ENCODE results near the gene NAXD.
"Not testable (repeated sequence)": the region's sequence is repeated elsewhere in the genome, so short reads cannot be mapped to it uniquely, and the experiment has no call there.

The NAXD gene

DNA sequence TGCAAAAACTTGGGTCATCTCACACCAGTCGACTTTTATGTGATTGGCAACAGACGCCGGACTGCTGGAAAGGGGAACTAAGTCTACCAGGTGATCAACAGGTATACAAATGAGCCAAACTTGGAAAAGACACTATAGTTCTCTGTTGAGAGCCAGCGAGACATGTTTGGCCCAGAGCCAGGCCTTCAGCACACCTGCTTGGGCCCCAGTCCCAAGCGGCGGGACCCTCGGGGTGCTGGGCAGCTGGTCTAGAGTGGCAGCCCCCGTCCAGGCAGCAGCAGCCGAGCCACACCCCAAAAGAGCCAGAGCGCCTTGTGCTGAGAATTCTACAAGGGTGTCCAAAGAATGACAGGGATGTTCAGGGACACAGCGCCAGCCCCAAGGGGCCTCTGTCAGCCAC, 28.0 kb downstream of the NAXD start:
- DNase-seq (ENCODE audit: low spot score): no peak

DNA sequence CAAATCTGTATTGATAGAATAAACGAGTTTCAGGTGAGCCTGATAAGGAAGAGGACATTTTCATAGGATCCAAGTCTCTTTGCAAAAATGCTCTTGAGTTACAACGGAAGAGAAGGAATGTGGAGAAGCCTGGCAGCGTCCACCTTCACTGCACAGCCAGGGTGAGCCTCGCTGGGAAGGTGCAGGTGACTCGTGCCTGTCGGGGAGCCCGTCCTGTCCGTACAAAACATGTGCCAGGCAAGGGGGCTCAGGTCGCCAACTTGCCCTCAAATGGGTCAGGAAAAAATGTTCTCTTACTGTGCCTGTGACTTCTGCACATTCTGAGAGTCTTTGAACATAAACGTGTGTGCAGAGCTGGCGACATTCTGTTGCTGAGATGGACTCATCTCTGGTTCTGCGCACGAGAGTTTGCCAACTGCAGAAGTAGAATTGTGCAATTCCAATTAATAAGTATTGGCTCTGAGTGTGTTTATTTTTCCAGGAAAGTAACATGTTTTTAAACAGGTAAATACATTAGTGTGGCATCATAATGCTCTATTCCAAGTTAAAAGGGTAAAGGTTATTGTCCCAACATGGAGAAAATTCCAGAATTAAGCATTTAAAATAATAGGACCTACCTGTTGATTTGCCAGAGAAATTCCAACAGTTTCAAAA, 28.6 kb downstream of the NAXD start:
- no peak for DNase-seq (ENCODE audit: low spot score)

DNA sequence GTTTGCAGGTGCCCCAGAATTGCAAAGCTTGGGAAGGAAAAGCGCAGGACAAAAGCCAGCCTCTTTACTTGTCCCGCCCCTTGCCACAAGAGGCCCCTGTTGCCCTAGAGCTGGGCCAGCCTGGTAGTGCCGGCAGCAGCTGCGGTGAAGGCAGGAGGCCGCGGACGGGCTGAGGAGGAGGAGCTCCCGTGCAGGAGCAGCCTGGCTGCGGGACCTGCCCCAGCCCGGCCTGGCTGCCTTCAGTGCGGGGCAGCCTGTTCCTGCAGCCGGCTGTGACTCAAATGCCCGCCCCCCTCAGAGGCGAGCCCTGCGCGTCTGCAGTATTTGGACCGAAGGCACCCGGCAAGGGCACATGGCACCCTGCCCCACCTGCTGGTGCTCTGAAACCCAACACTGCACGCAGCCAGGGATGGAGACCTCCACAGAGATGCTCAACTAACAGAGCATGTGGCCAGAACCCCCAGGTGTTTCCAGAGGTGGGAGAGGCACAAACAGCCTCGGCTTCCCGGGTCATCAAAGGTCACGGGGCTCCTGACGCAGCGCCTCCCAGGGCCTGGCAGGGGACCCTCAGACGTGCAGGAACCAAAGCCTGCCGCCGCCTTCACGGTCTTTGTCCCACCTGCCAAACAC, 29.7 kb downstream of the NAXD start:
- DNase-seq (ENCODE audit: low spot score): peak; percentile 55

DNA sequence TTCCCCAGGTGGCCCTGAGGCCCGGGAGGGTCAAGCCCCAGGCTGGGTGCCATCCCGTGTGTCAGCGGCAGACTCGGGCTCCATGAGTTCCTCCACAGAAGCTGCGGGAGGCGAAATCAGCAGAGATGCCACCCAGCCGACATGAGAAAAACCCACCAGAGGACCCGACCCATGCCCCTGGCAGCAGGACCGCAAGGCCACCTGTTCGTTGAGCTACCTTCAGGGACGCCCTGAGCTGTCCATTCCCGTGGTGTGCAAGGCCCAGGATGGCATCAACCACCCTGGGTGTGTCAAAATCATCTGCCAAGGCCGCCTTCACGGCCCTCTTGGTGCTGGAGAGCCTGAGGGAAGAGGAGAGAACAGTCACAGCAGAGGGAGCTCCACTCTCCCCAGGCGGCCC, 30.4 kb downstream of the NAXD start:
- no peak for DNase-seq (ENCODE audit: low spot score)

GRCh38 chr13:110646442-110647364, 31.4 kb downstream of the NAXD start:
- DNase-seq (ENCODE audit: low spot score): no peak

GRCh38 chr13:110647365-110647737, 32.0 kb downstream of the NAXD start:
- no peak for DNase-seq (ENCODE audit: low spot score)

DNA sequence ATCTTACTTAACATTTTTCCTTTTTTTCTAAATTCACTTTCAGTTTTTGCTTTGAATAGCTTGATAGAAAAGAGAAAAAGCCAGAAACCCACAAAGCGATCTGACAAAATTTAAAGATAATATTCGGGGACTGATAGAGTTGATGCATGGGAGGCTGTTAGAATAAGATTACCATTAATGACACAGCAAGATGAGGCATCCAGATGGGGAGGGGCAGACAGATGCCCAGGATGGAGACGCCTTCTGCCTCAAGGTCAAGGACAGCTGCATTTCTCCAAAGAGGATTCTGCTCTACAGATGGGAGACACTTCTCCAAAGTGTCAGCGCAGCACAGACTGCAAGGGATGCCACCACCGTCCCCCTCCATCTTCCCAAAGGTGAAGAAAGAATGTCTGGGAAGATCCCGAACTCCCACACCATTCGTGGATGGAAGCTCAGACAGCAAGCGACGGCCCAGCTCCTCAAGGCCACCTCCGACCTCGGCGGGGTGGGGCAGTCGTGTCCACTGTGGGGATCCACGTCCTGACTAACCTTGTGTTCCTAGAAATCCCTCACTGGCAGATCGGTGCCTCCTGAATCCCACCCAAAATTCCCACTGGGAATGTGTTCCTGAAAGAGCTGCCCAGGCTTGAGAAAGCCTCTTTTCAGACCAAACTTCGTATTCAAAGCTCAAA, 32.9 kb downstream of the NAXD start:
- DNase-seq (ENCODE audit: low spot score): no peak

- DNase-seq (ENCODE audit: low spot score): no peak
Measured at GRCh38 chr13:110648848-110649421, 33.6 kb downstream of the NAXD start.

GRCh38 chr13:110649551-110649950, 34.2 kb downstream of the NAXD start:
- no peak for DNase-seq (ENCODE audit: low spot score)

DNA sequence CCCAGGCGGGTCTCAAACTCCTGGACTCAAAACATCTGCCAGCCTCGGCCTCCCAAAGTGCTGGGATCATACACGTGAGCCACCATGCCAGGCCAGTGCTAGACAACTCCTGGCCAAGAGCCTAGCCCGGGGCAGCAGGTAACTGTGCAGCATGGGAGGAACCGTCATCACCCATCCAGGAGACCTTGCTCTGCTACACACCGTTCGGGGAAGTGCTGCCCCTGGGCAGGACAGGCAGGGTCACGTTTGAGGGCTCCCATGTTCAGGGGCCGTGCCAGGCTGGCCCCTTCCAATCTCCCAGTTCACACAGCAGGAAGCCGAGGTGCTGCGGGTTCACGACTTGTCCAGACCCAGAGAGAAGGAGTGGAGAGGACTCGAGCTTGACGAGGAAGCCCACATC, 35.1 kb downstream of the NAXD start:
- DNase-seq (ENCODE audit: low spot score): no peak

- no peak for DNase-seq (ENCODE audit: low spot score)
Measured at GRCh38 chr13:110651271-110651670, 35.9 kb downstream of the NAXD start.

- DNase-seq (ENCODE audit: low spot score): no peak
Measured at GRCh38 chr13:110651726-110652230, 36.4 kb downstream of the NAXD start.

GRCh38 chr13:110652231-110652730, 36.9 kb downstream of the NAXD start:
- no peak for DNase-seq (ENCODE audit: low spot score)

GRCh38 chr13:110652764-110653163, 37.4 kb downstream of the NAXD start:
- no peak for DNase-seq (ENCODE audit: low spot score)

DNA sequence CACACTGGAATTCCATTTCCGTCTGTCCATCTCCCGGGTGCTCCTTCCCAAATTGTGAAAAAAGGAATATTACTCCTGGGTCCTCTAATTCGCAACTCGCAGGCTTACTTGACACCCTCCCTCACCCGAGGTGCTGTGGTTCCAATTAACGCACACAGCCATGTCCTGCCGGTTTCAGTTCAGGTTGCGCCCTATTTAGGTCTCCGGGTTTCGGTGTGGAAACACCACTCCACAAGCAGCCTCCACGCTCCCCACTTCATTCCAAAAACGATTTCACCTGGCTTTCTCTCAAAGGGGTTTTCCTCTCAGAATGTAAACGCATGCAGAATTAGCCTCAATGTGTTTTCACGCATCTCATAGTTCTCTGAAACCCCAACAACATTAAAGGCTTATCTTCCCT, 37.9 kb downstream of the NAXD start:
- no peak for DNase-seq (ENCODE audit: low spot score)

DNA sequence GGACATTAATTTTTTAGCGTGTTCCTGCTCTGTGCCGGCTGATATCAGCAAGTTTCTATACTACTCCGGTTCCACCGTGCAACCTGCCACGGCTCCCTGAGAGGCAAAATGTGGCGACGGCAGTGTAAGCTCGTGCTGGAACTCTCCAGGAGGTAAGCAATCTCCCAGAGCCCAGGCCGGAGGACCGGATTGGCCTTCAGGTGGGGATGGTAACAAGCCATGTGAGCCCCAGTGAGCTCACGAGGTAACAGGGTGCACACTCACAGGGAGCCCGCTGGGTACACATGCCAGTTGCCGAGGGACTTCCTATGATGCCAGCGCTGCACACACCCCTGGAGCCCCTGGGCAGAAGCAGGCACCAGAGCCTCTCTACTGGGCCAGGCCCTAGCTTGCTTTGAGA, 38.5 kb downstream of the NAXD start:
- no peak for DNase-seq (ENCODE audit: low spot score)

GRCh38 chr13:110657196-110657595, 41.9 kb downstream of the NAXD start:
- DNase-seq (ENCODE audit: low spot score): no peak

DNA sequence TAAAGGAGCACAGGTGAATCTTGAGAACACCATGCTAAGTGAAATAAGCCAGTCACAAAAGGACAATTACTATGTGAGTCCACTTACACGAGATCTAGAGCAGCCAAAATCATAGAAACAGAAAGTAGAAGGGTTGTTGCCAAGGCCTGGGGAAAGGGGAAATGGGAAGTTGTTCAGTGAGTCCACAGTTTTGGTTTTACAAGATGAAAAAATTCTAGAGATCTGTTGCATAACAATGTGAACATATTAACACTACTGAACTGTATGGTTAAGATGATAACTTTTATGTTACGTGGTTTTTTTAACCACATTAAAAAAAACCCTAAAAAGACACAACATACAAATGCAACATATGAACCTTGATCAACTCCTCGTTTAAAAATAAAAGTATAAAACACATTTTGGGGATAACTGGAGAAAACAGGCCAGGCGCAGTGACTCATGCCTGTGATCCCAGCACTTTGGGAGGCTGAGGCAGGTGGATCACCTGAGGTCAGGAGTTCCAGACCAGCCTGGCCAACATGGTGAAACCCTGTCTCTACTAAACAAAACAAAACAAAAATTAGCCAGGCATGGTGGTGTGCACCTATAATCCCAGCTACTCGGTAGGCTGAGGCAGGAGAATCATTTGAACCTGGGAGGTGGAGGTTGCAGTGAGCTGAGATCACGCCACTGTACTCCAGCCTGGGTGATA, 43.0 kb downstream of the NAXD start:
- DNase-seq (ENCODE audit: low spot score): not testable (repeated sequence)

- no peak for DNase-seq (ENCODE audit: low spot score)
Measured at GRCh38 chr13:110661256-110661655, 45.9 kb downstream of the NAXD start.

- no peak for DNase-seq (ENCODE audit: low spot score)
Measured at GRCh38 chr13:110662091-110662490, 46.7 kb downstream of the NAXD start.

Measured in SK-N-DZ (cell line).